Measurements from ENCODE around the gene FAAP24. TPM values are rescaled to one million over a fixed set of nuclear protein-coding genes. Genes with fewer than 3 reads are reported as not detected.
"Not testable (repeated sequence)": the region's sequence is repeated elsewhere in the genome, so short reads cannot be mapped to it uniquely, and the experiment has no call there.

FAAP24 gene
- total RNA-seq, 3 donors from 2014 or later = 1.1 to 3.4 (median 1.5) TPM

GRCh38 chr19:32935629-32936028 is 36.4 kb upstream of the FAAP24 start:
- TF ChIP-seq, protein P1, sequence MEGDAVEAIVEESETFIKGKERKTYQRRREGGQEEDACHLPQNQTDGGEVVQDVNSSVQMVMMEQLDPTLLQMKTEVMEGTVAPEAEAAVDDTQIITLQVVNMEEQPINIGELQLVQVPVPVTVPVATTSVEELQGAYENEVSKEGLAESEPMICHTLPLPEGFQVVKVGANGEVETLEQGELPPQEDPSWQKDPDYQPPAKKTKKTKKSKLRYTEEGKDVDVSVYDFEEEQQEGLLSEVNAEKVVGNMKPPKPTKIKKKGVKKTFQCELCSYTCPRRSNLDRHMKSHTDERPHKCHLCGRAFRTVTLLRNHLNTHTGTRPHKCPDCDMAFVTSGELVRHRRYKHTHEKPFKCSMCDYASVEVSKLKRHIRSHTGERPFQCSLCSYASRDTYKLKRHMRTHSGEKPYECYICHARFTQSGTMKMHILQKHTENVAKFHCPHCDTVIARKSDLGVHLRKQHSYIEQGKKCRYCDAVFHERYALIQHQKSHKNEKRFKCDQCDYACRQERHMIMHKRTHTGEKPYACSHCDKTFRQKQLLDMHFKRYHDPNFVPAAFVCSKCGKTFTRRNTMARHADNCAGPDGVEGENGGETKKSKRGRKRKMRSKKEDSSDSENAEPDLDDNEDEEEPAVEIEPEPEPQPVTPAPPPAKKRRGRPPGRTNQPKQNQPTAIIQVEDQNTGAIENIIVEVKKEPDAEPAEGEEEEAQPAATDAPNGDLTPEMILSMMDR (IDR thresholded peaks at IDR 0.05) = no peak
- intact Hi-C loops (cut with DNase I, micrococcal nuclease) = no loop called here
- DNase-seq (no peak), ATAC-seq (no peak)
- Histone ChIP-seq H3K4me3 (no peak overlapping the region), H3K9me3 (no peaks in the 10 kb centered on the region), H3K4me1 (ENCODE audit: low read depth) (no peaks in the 10 kb centered on the region), H3K36me3 (ENCODE audit: low read depth) (no peaks in the 10 kb centered on the region)

DNA sequence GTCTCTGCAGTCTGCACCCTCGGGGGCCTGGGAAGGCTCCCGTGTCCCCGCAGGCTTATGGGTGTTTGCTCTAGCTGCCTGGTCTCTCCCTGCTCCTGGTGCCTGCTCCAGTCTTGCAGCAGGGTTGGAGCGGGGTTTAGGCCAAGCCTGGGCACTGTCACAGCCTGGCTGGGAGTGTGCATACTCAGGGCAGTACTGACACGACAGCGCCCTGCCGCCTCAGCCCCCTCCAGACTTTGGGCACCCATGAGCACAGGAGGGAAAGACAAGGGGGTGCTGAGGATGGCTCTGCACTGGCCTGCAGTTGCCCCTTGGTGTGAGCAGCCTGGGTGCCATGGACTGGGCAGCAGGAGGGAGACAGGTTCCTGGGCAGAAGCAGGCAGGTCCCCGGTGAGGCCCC is 36.0 kb upstream of the FAAP24 start:
- no peaks in the 10 kb centered on the region for H3K4me1 ChIP-seq (ENCODE audit: low read depth)
- intact Hi-C loops (cut with DNase I, micrococcal nuclease) = no loop called here
- ATAC-seq (no peak), DNase-seq (no peak)
- TF ChIP-seq, protein P1 (IDR thresholded peaks at IDR 0.05) = no peak
- no peaks in the 10 kb centered on the region for H3K36me3 ChIP-seq (ENCODE audit: low read depth)
- H3K4me3 ChIP-seq = no peak overlapping the region
- no peaks in the 10 kb centered on the region for H3K9me3 ChIP-seq

DNA sequence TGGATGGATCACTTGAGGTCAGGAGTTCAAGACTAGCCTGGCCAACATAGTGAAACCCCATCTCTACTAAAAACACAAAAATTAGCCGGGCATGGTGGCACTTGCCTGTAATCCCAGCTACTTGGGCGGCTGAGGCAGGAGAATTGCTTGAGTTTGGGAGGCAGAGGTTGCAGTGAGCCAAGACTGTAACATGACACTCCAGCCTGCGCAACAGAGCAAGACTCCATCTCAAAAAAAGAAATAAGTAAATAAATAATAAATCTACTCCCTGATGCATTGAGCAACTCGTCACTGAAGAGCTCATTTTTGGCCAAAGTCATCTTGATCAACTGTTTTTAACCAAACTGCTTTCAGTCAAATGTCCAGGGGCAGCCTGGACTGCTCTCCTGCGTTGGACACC is 30.8 kb upstream of the FAAP24 start:
- H3K9me3 ChIP-seq; H3K4me1 ChIP-seq (ENCODE audit: low read depth); H3K4me3 ChIP-seq; H3K36me3 ChIP-seq (ENCODE audit: low read depth); intact Hi-C loops (cut with DNase I, micrococcal nuclease); DNase-seq; ATAC-seq: not testable (repeated sequence)

- H3K4me1 ChIP-seq (ENCODE audit: low read depth) = no peaks in the 10 kb centered on the region
- H3K4me3 ChIP-seq = no peak overlapping the region
- no peak for ATAC-seq
- intact Hi-C loops (cut with DNase I, micrococcal nuclease) = no loop called here
- no peaks in the 10 kb centered on the region for H3K9me3 ChIP-seq
- no peaks in the 10 kb centered on the region for H3K36me3 ChIP-seq (ENCODE audit: low read depth)
- no peak for DNase-seq
- TF ChIP-seq, protein P1 (IDR thresholded peaks at IDR 0.05) = no peak
Measured at GRCh38 chr19:32945260-32945659, 26.8 kb upstream of the FAAP24 start.

GRCh38 chr19:32966750-32967149 is 5.3 kb upstream of the FAAP24 start:
- H3K9me3 ChIP-seq = no peaks in the 10 kb centered on the region
- H3K36me3 ChIP-seq (ENCODE audit: low read depth) = no peaks in the 10 kb centered on the region
- no peak overlapping the region for H3K4me3 ChIP-seq
- ATAC-seq = no peak
- no peak for DNase-seq
- peaks cover 11% of the 10 kb centered on the region for H3K4me1 ChIP-seq (ENCODE audit: low read depth)
- intact Hi-C loops (cut with DNase I, micrococcal nuclease) = no loop called here
- TF ChIP-seq, protein P1 (IDR thresholded peaks at IDR 0.05) = no peak

- TF ChIP-seq, protein P1 (IDR thresholded peaks at IDR 0.05) = no peak
- H3K4me3 ChIP-seq = no peak overlapping the region
- peaks cover 3% of the 10 kb centered on the region for H3K36me3 ChIP-seq (ENCODE audit: low read depth)
- H3K9me3 ChIP-seq = no peaks in the 10 kb centered on the region
- DNase-seq = no peak
- intact Hi-C loops (cut with DNase I, micrococcal nuclease) = no loop called here
- ATAC-seq = no peak
- peaks cover 16% of the 10 kb centered on the region for H3K4me1 ChIP-seq (ENCODE audit: low read depth)
Measured at GRCh38 chr19:32969549-32969948, 2.5 kb upstream of the FAAP24 start.
